ENCODE measurements around the gene PFN2.
"Not testable (repeated sequence)": the region's sequence is repeated elsewhere in the genome, so short reads cannot be mapped to it uniquely, and the experiment has no call there.

PFN2 gene, protein sequence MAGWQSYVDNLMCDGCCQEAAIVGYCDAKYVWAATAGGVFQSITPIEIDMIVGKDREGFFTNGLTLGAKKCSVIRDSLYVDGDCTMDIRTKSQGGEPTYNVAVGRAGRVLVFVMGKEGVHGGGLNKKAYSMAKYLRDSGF

DNA sequence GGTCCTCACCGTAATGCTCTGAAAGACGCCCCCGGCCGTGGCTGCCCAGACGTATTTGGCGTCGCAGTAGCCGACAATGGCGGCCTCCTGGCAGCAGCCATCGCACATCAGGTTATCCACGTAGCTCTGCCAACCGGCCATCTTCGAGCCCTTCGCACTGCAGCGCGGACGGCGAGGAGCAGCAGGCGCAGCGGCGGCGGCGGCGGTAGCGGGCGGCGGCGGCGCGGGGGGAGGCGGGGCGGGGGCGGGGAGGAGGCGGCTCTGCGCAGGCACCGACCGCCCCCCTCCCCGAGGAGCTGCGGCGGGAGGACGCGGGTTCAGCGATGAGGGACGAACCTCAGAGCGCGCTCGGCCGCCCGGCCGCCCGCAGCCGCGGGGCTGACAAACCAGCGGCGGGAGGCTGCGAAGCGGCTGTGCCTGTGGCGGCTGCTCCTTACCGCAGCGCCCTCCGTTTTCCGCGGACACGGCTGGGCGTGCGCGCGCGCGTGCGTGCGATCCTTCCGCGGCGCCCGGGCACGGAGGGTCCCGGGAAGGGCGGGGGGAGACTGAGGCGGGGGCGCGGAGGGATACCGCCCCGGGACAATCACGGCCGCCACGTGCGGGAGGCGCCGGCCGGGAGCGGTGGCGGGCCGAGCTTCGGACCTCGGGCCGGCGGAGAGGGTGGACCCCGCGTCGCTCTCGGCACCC is at the start of gene PFN2:
PFN2 (minus strand) TSS at position 180 of the 687 bp plus-strand sequence; CDS start at position 141, 39 bp downstream.
- peak; percentile 57 for DNase-seq

- DNase-seq = no peak
Observed at GRCh38 chr3:150015901-150016300, 45.2 kb upstream of the PFN2 start.

DNA sequence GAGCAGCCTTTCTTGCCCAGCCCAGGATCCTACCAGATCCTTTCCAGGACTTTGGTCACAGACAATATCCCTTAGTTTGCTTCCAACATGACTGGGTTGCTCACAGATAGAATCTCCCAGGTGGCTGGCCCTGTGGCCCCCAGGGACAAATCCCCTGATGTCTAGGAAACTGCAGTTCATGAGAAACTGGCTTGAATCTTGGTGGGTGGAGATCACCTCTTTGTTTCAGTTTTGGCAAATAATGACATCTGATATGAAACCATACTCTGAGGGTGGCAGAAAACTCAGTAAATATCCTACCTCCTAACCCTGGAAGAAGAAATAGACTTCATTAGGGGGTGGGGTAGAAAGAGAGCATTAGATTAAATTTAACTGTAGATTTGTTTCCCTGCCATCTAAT is 44.1 kb upstream of the PFN2 start:
- DNase-seq = no peak

DNA sequence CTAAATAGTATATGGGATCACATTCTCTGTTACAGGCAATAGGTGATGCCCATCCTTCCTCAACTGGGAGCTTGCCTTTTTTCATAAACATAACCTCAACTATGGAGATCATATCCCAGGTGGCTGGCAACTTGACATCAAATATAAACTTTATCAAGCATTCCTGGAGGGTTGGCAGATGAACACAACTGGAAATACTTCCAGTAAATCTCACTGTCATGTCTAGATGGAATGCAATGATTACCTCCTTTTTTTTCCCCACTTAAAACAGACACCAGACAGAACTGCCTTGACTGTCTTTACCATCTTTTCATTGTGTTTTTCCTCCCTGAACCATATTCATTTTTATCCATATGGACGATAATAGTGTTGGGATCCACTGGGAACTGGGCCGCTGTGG is 43.1 kb upstream of the PFN2 start:
- DNase-seq = no peak

GRCh38 chr3:150006794-150007193 is 36.1 kb upstream of the PFN2 start:
- DNase-seq = no peak

- DNase-seq = no peak
Observed at GRCh38 chr3:150005243-150006112, 34.8 kb upstream of the PFN2 start.

DNA sequence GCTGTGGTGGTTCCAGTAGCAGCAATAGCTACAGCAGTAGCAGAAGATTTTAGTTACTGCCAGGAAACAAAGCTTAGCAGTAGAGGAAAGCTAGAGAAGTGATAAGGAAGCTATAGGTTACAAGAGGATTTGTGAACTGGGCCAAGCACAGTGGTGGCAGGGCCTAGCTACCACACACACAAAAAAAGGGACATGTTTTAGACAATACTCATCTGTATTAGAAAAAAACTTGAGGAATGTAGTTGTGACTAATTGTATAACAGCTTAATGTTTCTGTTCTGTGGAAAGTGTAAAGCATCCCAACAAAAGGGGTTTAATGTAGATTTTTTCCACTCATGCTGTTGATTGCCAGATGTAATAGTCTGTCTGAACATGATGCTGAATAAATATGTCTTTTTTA is 29.9 kb upstream of the PFN2 start:
- DNase-seq = no peak

DNA sequence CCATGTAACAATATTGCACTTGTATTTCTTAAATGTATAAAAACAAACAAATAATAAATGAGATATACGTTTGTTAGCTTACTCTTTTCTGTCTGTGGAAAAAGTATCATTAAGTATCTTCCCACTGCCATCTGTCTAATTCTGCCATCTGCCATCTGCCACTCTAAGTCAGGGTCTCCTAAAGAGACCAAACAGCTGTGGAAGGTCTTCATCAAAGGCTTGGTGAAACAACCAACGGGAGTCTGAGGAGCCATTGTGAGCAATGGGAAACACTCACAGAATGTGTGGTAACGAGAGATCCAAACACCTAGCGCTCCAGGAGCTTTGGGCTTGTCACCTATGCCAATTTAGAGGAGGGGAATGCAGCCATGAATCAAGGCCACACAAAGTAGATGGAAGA is 28.7 kb upstream of the PFN2 start:
- no peak for DNase-seq

GRCh38 chr3:149998946-149999345 is 28.3 kb upstream of the PFN2 start:
- DNase-seq = no peak

- DNase-seq = no peak
Observed at GRCh38 chr3:149992416-149993058, 21.8 kb upstream of the PFN2 start.

GRCh38 chr3:149990423-149990948 is 19.8 kb upstream of the PFN2 start:
- no peak for DNase-seq

GRCh38 chr3:149989307-149989706 is 18.6 kb upstream of the PFN2 start:
- no peak for DNase-seq

DNA sequence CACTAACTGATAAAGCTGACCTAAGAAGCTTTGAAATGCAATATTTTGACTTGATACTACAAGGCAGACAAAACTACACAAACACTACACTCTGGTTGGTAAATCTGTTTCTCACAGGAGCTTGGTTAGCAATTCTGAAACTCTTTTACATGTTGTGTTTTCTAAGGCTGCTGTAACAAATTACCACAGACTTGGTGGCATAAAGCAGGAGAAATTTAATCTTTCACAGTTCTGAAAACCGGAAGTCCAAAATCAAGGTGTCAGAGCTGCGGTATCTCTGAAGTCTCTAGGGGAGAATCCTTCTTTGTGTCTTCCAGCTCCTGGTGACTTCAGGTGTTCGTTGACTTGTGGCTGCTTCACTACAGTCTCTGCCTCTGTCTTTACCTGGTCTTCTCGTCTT is 12.9 kb upstream of the PFN2 start:
- no peak for DNase-seq

GRCh38 chr3:149983053-149983452 is 12.4 kb upstream of the PFN2 start:
- not testable (repeated sequence) for DNase-seq

GRCh38 chr3:149981979-149982378 is 11.3 kb upstream of the PFN2 start:
- not testable (repeated sequence) for DNase-seq

DNA sequence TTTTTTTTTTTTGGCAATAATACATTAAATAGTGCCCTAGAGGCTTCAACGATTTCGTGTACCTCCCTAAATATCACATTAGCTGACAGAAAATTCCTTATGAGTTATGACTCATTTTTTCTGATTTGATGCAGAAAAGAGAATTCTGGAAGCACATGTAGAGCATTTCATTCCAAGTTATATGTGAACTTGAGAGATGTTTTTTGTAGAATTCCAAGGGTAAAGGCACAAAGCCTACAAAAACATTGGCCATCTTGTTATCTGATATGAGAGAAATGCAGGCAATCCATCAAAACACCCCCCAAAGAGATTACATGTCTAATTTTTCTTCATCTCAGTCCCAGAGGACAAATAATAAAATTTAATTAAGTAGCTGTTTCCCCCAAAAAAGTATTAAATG is 6.7 kb upstream of the PFN2 start:
- DNase-seq = no peak

DNA sequence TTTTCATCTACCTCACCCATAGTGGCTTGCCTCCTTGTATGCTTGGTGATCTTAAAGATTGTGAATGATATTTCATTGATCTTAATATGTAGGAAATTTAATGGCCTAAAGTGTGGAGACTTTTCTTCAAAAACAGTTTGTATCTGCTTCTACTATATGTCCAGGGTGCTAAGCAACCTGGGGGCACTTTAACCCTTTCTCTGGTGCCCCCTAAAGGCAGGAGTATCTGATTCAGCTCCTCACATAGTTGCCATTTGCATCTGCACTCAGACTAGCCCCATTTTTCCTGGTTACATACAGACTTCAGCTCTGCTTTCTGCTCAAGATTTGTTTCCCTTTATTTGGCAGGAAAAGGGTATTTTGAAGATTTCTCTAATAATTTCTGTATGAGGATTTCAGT is 5.2 kb upstream of the PFN2 start:
- no peak for DNase-seq

DNA sequence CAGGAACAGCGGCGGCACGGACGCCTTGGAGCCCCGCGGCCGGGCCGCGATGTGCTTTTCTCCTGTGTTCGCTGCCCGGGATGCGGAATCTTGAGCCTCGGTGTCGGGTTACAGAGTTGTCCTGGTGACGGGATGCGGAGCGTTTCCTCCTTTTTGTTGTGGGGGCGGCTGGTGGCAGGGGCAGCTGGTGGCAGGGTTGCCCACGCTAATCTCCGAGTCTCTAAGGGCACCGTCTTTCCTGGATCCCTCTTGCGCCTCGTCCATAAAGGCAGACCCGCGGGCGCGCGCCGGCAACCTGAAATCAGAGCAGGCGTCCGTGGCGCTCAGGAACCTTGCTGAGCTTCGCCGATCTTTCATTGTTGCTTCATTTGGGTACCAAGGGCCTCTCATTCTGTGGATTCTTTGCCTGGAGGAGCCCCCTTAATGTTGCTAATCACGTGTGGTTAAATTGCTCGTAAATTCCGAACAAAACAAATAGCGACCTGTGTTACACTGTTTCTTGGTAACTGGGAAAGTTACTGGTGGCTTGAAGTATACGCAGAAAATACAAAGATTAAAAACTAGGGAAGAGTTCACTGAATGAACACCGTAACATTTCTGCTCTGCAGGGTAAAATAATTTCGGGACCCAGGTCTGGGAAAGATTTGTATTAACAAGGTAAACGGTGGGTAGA is 844 bp upstream of the PFN2 start:
- peak; percentile 39 for DNase-seq

GRCh38 chr3:149969940-149970715 is 567 bp downstream of the PFN2 start:
- DNase-seq = peak; percentile 83

DNA sequence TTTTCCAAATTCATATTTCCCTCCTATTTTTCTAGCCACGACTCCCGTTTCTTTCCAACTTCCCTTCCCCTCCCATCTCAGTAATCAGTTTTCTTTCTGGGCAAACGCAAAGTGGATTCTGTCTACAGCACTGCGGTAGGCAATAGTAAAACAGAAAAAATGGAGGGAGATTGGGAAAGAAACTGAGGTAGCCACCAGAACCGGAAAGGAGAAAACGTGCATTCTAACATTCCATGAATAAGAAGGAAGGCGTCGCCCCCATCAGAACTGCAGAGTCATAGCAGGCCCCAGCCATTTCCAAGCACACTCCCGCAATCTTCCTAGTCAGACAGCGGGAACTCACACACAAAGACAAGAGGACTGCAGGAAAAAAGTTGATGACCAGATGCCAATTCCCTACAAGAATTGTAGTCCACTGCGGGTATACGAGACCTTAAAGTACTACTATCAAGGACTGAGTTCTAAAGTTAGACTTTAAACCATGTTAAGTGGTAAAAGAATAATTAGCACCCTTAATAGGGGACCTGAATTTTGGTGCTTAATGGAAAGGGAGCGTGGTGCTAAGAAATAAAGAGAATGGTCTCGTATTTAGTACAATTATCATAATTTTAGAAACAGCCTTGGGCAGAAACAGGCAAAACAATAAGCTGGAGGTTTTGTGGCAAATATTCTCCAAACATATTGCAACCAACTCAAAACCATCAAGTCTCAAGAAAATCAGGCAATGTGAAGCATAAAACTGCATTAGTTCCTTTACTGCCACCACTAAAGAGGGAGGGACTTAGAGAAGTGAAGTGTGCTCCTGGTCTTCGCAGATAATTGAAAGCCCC is 1.4 kb downstream of the PFN2 start:
- no peak for DNase-seq

GRCh38 chr3:149968216-149968615 is 2.5 kb downstream of the PFN2 start:
- no peak for DNase-seq
